ENCODE data around the gene TRAFD1. TPM values are rescaled to one million over a fixed set of nuclear protein-coding genes. Genes with fewer than 3 reads are reported as not detected.

The TRAFD1 gene
- total and polyA plus RNA-seq, 9 of the 15 experiments (the other 6 are each of a cell fraction or from before 2014, with no cell fraction given): 41.3 to 85.5 (median 54.5) TPM

DNA sequence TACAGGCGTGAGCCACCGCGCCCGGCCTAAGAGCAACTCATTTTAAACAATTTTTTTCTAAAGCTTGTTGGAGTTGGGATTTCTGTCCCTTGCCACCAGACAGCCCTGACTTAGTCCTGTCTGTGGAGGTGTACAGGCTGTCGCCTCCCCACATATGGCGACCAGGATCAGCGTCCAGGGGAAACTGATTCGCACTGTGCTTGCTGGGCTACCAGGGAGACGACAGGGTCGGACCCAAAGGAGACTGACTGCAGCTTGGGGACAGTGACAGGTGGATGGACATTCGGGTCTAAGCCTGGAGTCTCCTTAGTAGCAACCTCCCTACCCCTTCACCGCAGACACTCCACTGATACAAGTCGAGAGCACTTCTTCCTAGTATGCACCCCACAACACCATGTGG is 40.3 kb downstream of the TRAFD1 start:
- peaks cover 0 to 20% of the 10 kb centered on the region in 2 experiments; a peak in 2 of 5 replicates for H3K4me1 ChIP-seq (replicated peaks in 1 of 2; ENCODE audit: control insufficient read depth in 2 of 2, insufficient read depth in 2 of 2, low read length in 2 of 2)
- ChIA-PET POLR2A (interaction anchor here (0.6 to 1.1 kb wide), 2 partner anchors 145 to 324 kb away, joined by 3 to 4 read pairs; partner anchors contain the start of gene MAPKAPK5), CTCF (ENCODE audit: low intra/inter-chr PET ratio) (no interaction called here)
- H2AFZ ChIP-seq (ENCODE audit: low read depth, low read length): no peak overlapping the region
- in situ Hi-C loops (cut with MboI) (no loop called here), intact Hi-C loops (cut with micrococcal nuclease) (no loop called here)
- WGBS (ENCODE audit: insufficient coverage, low coverage, missing lambda C conversion rate): 98% methylated on average over 12 of the region's 13 CpGs
- TF ChIP-seq, protein P1, sequence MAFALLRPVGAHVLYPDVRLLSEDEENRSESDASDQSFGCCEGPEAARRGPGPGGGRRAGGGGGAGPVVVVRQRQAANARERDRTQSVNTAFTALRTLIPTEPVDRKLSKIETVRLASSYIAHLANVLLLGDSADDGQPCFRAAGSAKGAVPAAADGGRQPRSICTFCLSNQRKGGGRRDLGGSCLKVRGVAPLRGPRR (CRISPR knock-in tag; IDR thresholded peaks at IDR 0.05): no peak
- TF ChIP-seq ZKSCAN8 (CRISPR knock-in tag; IDR thresholded peaks at IDR 0.05): no peak
- TF ChIP-seq SAP30 (IDR thresholded peaks at IDR 0.05; ENCODE audit: borderline replicate concordance, insufficient read depth, low read depth, low read length, poor library complexity, severe bottlenecking): no peak
- no peak for TF ChIP-seq NFRKB (IDR thresholded peaks at IDR 0.05; ENCODE audit: low read depth)
- no peak for TF ChIP-seq CBFA2T3 (IDR thresholded peaks at IDR 0.05)
- no peak for TF ChIP-seq DIDO1 (tag; IDR thresholded peaks at IDR 0.05; ENCODE audit: low read depth)
- no peak for TF ChIP-seq CBX8 (IDR thresholded peaks at IDR 0.05; ENCODE audit: borderline replicate concordance, extremely low read depth, low read depth, low read length, poor library complexity, severe bottlenecking)
- TF ChIP-seq, protein P2, sequence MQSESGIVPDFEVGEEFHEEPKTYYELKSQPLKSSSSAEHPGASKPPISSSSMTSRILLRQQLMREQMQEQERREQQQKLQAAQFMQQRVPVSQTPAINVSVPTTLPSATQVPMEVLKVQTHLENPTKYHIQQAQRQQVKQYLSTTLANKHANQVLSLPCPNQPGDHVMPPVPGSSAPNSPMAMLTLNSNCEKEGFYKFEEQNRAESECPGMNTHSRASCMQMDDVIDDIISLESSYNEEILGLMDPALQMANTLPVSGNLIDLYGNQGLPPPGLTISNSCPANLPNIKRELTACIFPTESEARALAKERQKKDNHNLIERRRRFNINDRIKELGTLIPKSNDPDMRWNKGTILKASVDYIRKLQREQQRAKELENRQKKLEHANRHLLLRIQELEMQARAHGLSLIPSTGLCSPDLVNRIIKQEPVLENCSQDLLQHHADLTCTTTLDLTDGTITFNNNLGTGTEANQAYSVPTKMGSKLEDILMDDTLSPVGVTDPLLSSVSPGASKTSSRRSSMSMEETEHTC (IDR thresholded peaks at IDR 0.05): no peak
- TF ChIP-seq FOXK1 (CRISPR knock-in tag; IDR thresholded peaks at IDR 0.05; ENCODE audit: borderline replicate concordance): no peak
- H4K20me1 ChIP-seq (replicated peaks; ENCODE audit: control insufficient read depth, insufficient read depth, low read length): no peaks in the 10 kb centered on the region
- DNase-seq (ENCODE audit: extremely low read depth in 1 of 4, low spot score in 3 of 4) (no peak), FAIRE-seq (no peak), ATAC-seq (no peak)
- no TSS peak for BruUV-seq (replicated peaks)
- no peaks in the 10 kb centered on the region for H3K9me3 ChIP-seq (replicated peaks; ENCODE audit: control insufficient read depth, insufficient read depth, low read depth, low read length)
- H3K4me3 ChIP-seq: no peak overlapping the region
- no peaks in the 10 kb centered on the region for H3K79me2 ChIP-seq (ENCODE audit: control insufficient read depth, insufficient read depth, low read length)
- H3K9me1 ChIP-seq (ENCODE audit: control insufficient read depth, insufficient read depth, low read length): no peaks in the 10 kb centered on the region
- H3K27ac ChIP-seq (ENCODE audit: extremely low read depth, low read depth, low read length): no peak overlapping the region
- peaks cover 38% of the 10 kb centered on the region; the same call in 1 of the 3 replicates for H3K36me3 ChIP-seq (ENCODE audit: control insufficient read depth, insufficient read depth, low read length)
- H3K9ac ChIP-seq (ENCODE audit: insufficient read depth in 1 of 2, low read depth in 2 of 2, low read length in 2 of 2): 0 out of 4 replicates have a peak overlapping the region, but pooled peaks of 1 of the 2 experiments have one; percentile 68
- H3K27me3 ChIP-seq (ENCODE audit: control insufficient read depth in 2 of 2, insufficient read depth in 2 of 2, low read length in 2 of 2): no peaks in the 10 kb centered on the region
- no peak overlapping the region for H3K4me2 ChIP-seq (ENCODE audit: insufficient read depth, low read length)
